ENCODE measurements around the gene UPK3BL1.
"Not testable (repeated sequence)": the region's sequence is repeated elsewhere in the genome, so short reads cannot be mapped to it uniquely, and the experiment has no call there.

The UPK3BL1 gene

DNA sequence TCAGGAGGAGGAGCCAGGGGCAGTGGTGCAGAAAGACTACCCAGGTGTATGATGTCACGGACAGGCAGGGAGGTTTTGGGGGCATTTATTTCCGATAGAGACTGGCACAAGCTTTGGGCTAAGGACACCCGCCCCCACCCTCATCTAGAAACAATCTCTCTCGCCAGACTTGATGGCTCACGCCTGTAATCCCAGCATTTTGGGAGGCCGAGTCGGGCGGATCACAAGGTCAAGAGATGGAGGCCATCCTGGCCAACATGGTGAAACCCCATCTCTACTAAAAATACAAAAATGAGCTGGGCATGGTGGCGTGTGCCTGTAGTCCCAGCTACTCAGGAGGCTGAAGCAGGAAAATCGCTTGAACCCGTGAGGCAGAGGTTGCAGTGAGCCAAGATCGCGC is 5.6 kb downstream of the UPK3BL1 start:
- not testable (repeated sequence) for DNase-seq (ENCODE audit: low read depth)

DNA sequence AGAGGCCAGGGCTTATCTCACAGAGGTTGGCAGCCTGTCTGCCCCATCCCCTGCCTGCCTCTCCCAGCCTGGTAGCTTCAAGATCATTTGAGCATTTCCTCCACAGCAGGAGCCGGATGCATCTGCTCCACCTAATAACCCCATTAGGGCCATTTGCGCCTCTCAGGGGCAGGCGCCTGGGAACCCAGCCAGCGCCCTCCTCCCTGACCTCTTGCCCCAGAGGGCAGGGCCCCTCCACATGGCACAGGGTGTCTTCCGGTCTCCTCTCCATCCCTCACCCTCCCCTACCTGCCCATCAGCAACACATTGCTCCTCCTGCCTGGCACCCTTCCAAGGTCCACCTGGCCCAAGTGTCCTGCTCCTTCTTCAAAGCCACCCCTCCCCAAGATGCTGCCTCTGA is 7.2 kb downstream of the UPK3BL1 start:
- not testable (repeated sequence) for DNase-seq (ENCODE audit: low read depth); H3K4me3 ChIP-seq (ENCODE audit: low read depth, low read length)

More for the DNA sequence above, 5.6 kb downstream of the UPK3BL1 start:
- not testable (repeated sequence) for H3K4me3 ChIP-seq (ENCODE audit: low read depth, low read length)

DNA sequence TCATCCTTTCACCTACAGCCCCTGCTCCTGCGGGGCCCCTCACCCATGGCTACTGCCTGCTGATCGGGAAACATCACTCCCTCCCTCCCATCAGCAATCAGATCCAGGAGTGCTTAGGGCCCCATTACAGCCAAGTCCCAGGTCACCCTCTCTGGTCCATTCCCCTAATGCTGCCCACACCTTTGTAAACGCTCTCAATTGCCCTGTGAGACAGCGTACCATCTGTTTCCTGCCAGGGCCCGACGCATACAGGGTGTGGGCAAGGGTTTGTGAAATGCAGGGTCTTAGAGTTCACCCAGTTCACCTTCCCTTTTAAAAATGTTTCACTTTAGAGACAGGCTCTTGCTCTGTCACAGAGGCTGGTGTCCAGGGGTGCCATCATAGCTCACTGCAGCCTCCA is 8.3 kb downstream of the UPK3BL1 start:
- not testable (repeated sequence) for DNase-seq (ENCODE audit: low read depth); H3K4me3 ChIP-seq (ENCODE audit: low read depth, low read length)

DNA sequence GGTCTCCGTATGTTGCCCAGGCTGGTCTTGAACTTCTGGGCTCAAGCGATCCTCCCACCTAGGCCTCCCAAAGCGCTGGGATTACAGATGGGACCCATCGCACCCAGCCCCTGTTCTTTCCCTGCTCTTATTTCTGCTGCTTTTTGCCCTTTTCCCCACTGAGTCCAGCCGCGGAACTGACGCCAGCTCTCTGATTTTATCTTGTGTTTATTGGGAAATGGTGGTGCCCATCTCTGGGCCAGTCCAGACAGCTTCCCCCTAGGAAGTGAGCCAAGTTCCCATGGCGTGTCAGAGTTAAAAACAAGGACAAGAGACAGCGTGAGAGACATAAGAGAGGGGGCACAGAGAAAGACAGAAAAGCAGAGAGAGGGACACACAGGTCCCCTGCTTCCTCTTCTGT is 12.0 kb downstream of the UPK3BL1 start:
- H3K4me3 ChIP-seq (ENCODE audit: low read depth, low read length); DNase-seq (ENCODE audit: low read depth): not testable (repeated sequence)

DNA sequence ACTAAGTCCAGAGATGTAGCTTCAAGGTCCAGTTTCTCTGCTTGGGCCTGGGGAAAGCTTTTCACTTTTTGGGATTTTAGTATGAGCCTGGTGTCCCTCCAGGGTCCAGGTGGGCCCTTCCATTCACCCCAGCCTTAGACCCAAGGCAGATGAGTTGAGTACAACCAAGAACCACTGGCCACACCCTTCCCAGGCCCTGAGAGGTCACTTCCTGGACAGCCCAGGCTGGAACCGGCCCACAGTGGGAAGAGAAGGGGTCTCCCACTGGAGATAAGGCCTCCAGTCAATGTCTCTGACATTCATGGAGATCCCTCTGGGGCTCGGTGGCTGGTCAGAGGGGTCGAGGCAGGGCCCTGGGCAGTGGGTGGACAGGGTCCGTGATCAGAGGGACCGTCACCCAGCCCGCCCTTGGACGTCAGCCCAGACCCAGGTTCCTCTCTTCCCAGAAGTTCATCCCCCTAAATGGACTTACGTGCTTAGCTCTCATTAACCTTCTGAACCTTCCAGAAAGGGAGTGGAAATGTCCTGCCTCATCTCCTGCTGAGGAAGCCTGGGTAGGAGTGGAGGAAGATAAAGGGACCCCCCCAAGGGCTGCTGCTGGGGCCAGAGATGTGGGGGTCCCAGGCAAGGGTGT is 15.2 kb downstream of the UPK3BL1 start:
- not testable (repeated sequence) for H3K4me3 ChIP-seq (ENCODE audit: low read depth, low read length); DNase-seq (ENCODE audit: low read depth)

DNA sequence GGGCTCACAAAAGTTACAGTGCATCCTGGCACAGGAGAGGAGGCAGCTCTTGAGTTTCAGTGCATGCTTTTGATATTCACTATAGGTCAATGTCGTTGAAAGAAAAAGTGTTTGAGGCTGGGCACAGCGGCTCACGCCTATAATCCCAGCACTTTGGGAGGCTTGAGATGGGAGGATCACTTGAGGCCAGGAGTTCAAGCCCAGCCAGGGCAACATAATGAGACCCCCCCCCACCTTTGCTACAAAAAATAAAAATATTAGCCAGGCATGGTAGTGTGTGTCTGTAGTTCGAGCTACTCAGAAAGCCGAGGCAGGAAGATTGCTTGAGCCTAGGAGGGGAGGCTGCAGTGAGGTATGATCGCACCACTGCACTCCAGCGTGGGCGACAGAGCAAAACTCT is 24.5 kb downstream of the UPK3BL1 start:
- DNase-seq (ENCODE audit: low read depth); H3K4me3 ChIP-seq (ENCODE audit: low read depth, low read length): not testable (repeated sequence)

DNA sequence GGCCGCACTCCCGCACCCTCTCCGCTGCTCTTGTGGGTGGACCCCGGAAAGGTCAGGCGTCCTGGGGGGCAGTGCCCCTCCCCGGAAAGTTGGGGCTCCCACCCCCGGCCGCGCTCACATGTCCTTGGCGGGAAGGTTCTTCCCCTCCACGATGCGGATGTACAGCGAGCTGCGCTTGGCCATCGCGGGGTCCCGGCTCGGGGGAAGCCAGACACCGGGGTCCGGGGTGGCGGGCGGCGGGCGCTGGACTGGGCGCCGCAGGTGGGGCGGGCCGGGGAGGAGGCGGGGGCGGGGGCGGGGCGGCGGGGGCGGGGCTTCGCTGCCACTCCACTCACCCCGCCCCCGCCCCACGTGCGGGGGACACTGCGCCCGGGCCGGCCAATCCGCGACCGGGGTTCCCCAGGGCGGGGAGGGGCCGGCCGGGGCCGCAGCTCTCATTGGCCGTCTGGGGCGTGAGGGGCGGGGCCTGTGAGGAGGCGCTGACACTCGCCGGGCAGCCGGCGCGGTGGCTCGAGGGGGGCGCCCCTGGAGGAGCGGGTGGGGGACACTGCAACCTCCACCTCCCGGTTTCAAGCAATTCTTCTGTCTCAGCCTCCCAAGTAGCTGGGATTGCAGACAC is 26.0 kb downstream of the UPK3BL1 start, which contains the start of gene RASA4:
Gene RASA4 (minus strand): TSS at position 250 of the 619 bp plus-strand sequence. CDS start 67 bp downstream, at position 183.
- 0 out of 2 replicates have a peak within 1 kb of the TSS, but pooled peaks have one; percentile 21 for H3K4me3 ChIP-seq (ENCODE audit: low read depth, low read length)
- DNase-seq (ENCODE audit: low read depth), result not testable (repeated sequence)

DNA sequence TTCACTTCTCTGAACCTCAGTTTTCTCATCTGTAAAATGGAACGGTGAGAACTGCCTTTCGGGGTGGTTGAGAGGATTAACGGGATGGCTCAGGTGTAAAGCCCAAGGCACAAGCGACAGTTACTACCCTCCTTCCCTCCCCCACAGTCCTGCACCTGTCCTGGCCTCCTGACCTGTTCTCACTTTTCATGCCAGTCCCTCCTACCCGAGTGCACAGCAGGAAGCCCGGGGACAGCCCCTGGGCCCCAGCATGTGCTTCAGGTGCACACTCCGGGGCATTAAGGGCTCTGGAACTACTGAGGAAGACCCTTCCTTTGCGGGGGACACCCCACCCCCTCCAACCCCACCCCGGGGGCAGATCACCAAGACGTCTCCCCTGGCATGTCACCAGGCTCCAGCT is 26.7 kb downstream of the UPK3BL1 start:
- DNase-seq (ENCODE audit: low read depth), result not testable (repeated sequence)

DNA sequence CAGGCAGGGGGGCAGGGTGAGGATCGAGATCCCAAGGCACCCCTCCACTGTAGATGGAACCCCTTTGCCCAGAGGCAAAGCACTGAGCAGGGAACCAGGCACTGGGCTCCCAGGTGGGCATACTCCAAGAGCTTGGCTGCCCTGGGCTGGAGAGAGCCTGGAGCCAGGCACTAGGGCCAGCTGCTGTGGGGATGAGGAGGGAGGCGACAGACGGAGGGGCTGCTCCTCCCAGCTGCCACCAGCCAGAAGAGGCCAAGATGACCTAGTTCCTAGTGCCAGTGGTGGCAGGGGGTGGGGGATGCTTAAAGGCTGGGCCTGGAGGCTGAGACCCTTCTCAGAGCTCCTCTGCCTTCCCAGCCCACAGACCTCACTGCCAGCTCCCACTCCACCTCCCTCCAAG is 27.7 kb downstream of the UPK3BL1 start:
- DNase-seq (ENCODE audit: low read depth); H3K4me3 ChIP-seq (ENCODE audit: low read depth, low read length): not testable (repeated sequence)

More for the DNA sequence above, 26.7 kb downstream of the UPK3BL1 start:
- H3K4me3 ChIP-seq (ENCODE audit: low read depth, low read length), result not testable (repeated sequence)

DNA sequence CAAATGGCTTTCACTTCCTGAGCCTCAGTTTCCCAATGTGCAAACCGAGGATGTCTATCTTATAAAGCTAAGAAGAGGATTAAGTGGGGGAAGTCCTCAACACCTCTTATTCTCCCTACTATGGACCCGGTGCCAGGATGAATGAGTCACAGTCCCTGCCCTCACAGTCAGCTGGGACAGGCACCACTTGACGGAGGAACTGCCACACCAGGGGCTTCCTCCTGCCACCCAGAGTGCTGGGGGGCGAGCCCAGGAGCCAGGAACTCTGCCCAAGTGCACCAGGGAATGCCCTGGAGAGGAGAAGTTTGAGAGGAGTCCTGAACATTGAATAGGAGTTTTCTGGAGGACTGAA is 28.3 kb downstream of the UPK3BL1 start:
- DNase-seq (ENCODE audit: low read depth); H3K4me3 ChIP-seq (ENCODE audit: low read depth, low read length): not testable (repeated sequence)

DNA sequence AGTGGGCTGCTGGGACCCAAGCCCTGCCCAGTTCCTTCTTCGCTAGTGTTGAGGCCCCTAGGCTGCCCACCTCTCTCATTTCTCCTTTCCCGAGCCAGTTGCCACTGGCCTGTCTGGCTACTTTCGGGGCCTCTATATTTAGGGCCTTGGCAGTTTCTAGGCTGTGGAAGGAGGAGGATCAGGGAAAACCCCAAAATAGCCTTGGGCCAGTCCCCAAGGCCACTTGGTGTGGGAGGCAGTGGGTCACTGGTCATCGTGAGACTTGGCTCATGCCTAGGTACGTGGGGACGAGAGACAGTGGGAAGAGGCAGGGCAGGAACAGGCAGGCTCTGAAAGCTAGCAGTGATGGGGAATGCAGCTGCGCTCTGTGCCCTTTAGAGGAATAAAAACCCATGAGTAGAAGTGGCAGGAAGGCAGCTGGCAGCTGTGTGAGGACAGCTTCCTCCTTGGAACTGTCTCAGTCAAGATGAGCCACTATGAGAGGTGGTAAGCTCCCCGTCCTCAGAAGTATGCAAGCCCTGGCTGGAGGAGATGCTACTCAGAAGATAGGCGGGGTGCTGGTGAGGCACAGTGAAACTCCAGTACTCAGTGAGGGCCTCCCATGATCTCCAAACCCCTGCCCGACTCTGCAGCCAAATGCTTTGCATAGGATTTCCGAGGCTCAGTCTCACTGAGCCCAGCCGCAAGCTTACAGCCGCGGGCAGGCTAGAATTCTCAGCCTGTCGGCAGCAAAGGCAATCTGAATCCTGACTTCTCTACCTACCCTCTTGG is 28.8 kb downstream of the UPK3BL1 start:
- H3K4me3 ChIP-seq (ENCODE audit: low read depth, low read length), result not testable (repeated sequence)

DNA sequence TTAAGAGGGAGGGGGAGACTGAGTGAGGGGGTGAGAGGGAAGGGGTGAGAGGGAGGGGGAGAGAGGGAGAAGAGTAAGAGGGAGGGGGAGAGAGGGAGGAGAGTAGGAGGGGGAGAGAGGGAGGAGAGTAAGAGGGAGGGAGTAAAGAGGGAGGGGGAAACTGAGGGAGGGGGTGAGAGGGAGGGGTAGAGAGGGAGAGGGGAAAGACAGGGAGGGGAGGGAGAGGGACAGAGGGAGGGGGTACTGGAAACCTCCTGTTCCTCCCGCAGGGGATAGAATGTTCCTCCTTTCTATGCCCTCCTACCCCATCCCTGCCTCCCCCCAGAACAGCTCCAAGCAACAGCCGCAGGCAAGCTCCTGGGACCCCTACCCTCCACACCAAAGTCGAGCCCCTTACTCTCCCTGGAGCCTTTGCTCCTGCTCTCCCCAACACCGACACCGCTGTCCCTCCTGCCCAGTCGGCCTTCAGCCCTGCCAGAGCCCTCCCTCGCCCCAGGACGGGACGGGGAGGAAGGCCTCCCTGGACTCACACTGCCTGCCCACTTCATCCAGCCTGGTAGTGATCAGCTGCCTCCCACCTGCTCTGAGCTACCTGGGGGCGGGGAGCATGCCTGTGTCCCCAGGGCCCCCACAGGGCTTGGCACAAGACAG is 30.8 kb downstream of the UPK3BL1 start:
- H3K4me3 ChIP-seq (ENCODE audit: low read depth, low read length), result not testable (repeated sequence)

More for the DNA sequence above, 28.8 kb downstream of the UPK3BL1 start:
- not testable (repeated sequence) for DNase-seq (ENCODE audit: low read depth)

DNA sequence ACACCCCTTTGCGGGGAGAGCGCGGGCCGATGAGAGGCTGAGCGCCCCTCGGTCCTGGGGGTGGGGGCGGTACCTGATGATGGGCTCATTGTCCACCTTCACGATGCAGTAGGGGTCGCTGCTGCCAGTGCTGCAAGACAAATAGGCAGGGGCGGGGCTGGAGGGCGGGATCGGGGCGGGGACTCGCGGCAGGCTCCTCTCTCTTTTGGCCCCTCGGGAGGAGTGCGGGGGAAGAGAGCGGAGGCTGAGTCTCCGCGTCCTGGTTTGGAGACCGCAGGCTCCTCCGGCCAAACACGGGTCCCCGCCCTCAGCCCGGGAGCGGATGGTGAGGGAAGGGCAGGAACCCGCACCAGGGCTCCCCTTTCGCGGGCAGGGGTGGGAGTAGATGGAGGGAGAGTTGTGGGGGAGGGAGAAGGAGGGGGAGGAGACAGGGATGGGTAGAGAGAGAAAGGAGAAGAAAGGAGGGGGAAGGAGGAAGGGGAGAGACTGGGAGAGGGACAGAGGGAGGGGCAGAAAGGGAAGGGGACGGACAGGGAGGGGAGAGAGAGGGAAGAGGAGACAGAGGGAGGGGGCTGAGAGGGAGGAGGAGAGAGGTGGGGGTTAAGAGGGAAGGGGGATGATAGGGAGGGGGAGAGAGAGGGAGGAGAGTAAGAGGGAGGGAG is 31.4 kb downstream of the UPK3BL1 start:
- H3K4me3 ChIP-seq (ENCODE audit: low read depth, low read length); DNase-seq (ENCODE audit: low read depth): not testable (repeated sequence)

More for the DNA sequence above, 30.8 kb downstream of the UPK3BL1 start:
- DNase-seq (ENCODE audit: low read depth), result not testable (repeated sequence)

DNA sequence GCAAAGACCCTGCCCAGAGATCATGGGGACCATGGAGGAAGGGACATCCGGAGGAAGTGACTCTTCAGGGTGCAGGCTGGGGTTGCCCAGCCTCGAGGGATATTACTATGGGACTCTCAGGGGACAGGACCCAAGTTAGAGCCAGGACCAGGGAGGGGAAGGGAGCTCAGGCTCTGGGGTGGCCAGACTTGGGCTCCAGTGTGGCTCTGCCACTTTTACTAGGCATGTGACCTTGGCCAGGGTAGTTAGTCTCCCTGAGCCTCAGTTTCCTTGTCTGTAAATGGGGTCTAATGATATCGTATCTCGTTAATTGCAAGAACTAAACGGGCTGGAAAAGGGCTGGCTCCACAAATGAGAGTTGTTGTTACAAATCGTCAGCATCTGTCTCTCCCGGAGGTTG is 32.1 kb downstream of the UPK3BL1 start:
- H3K4me3 ChIP-seq (ENCODE audit: low read depth, low read length); DNase-seq (ENCODE audit: low read depth): not testable (repeated sequence)

DNA sequence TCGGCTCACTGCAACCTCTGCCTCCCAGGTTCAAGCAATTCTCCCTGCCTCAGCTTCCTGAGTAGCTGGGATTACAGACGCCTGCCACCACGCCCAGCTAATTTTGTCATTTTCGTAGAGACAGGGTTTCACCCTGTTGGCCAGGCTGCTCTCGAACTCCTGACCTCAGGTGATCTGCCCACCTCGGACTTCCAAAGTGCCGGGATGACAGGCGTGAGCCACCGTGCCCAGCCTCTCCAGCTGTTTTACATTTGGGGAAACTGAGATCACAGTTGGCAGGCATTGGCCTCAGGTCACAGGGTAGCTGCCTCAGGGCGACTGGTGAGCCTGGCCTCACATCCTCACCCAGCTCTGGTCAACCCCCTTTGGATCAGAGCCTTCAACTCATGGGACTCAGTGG is 32.9 kb downstream of the UPK3BL1 start:
- H3K4me3 ChIP-seq (ENCODE audit: low read depth, low read length); DNase-seq (ENCODE audit: low read depth): not testable (repeated sequence)

DNA sequence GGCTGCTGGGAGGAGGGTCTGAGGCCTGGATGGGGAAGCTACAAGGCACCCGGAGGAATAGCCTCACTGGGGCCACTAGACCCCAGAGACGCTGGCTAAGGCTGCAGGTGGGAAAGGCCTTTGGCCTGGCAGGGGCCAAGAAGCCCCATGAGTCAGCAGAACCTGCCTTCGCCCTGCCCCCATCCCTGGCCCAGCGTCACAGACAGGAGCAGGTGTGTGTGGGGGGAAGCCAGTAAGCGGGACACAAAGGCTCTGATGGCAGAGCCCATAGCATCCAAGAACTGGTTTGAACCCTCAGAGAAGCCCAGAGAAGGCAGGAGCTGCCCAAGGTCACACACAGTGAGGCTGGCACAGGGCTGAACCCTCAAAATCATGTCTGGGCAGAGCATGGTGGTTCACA is 35.7 kb downstream of the UPK3BL1 start:
- H3K4me3 ChIP-seq (ENCODE audit: low read depth, low read length); DNase-seq (ENCODE audit: low read depth): not testable (repeated sequence)

DNA sequence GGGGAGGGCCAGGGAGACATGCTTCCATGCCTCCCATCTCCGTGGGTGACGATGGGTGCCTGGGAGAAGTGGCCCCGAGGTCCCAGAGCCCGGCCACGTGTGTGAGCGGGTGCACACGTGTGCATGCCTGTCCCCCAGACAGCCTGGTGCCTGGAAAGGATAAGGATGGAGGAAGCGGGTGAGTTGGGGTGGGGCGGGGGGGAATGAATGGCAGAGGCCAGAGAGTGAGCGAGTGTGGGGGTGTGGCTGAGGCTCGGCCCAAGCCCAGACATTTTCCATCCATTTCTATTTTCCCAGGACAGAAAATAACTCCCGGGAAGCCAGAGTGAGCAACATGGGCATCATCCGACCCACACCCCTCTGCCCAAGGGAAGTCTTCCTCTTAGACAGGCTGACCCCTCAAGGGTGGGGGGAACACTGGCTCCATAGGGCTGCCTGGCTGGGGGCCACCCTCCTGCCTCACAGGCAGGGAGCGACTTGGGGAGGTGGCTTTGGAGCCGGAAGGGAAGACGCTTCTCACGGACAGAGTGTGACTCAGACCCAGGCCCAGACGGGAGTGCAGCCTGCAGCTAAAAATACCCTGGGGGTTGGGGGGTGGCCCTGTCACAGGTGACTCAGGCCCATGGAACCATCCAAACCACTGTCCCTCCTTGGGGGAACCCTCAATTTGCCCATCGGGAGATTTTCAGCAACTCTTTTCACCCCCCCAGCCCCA is 38.0 kb downstream of the UPK3BL1 start:
- H3K4me3 ChIP-seq (ENCODE audit: low read depth, low read length); DNase-seq (ENCODE audit: low read depth): not testable (repeated sequence)

DNA sequence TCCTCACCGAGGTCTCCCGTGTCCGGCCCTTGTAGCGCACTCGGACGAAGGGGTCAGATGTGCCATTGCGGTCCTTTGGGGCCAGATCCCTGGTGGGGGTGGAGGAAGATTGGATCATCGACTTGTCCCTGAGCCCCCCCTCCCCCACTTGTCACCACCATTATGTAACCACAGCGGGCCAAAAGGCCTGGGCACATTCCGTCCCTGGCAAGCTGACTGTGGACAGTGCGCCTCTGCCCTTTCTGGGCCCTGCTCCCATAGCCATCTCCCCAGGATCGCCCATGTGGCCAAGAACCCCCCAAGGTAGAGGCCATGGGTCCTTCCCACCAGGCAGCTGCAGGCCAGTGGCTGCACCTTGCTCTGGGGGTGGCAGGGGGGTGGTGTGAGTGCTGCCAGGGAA is 40.3 kb downstream of the UPK3BL1 start:
- DNase-seq (ENCODE audit: low read depth); H3K4me3 ChIP-seq (ENCODE audit: low read depth, low read length): not testable (repeated sequence)
